Endothelial cell (in vitro differentiated cells): ENCODE measurements around the gene NDUFS4. TPM values are rescaled to one million over a fixed set of nuclear protein-coding genes. Genes with fewer than 3 reads are reported as not detected.

ENCODE experiments used
- DNase-seq: peaks from one replicate; pipeline ENCODE4 v3.0.0; 2021; ENCODE audit warnings: low spot score
- H3K27ac Mint-ChIP-seq: one replicate; pipeline ENCODE4 v1.8.0; 2021; ENCODE audit warnings: mixed read lengths, inconsistent platforms; ENCODE audit not compliant: unreplicated experiment
- H3K27me3 Mint-ChIP-seq: one replicate; pipeline ENCODE4 v1.8.0; 2021; ENCODE audit warnings: mild to moderate bottlenecking, moderate library complexity, mixed read lengths, inconsistent platforms; ENCODE audit not compliant: unreplicated experiment
- H3K36me3 Mint-ChIP-seq: one replicate; pipeline ENCODE4 v1.8.0; 2021; ENCODE audit warnings: mild to moderate bottlenecking, low read depth, mixed read lengths, inconsistent platforms; ENCODE audit not compliant: unreplicated experiment
- H3K4me1 Mint-ChIP-seq: one replicate; pipeline ENCODE4 v1.8.0; 2021; ENCODE audit warnings: mild to moderate bottlenecking, mixed read lengths, inconsistent platforms; ENCODE audit not compliant: unreplicated experiment
- H3K4me3 Mint-ChIP-seq: one replicate; pipeline ENCODE4 v1.8.0; 2021; ENCODE audit warnings: mild to moderate bottlenecking, mixed read lengths, inconsistent platforms; ENCODE audit not compliant: unreplicated experiment
- H3K9me3 Mint-ChIP-seq: one replicate; pipeline ENCODE4 v1.8.0; 2021; ENCODE audit warnings: mixed read lengths, inconsistent platforms; ENCODE audit not compliant: unreplicated experiment
- total RNA-seq: library from RNA; stranded (reverse); fragmentation: NEBNext Ultra II Directional; extraction: Animal tissue kit (Norgen Biotek cat#: 25700); gene quantifications from one replicate; pipeline ENCODE4 v1.2.1, GENCODE V29; 2021; ENCODE audit not compliant: unreplicated experiment
- TF ChIP-seq, protein P1 (sequence below): fragments of 200-600 bp; sonication (generic); IDR thresholded peaks from one replicate; pipeline ENCODE4 v1.5.0; 2021; ENCODE audit warnings: antibody characterized with exemption; ENCODE audit not compliant: unreplicated experiment

NDUFS4 gene
- total RNA-seq, 1 donor from 2014 or later, result 88.8 TPM

DNA sequence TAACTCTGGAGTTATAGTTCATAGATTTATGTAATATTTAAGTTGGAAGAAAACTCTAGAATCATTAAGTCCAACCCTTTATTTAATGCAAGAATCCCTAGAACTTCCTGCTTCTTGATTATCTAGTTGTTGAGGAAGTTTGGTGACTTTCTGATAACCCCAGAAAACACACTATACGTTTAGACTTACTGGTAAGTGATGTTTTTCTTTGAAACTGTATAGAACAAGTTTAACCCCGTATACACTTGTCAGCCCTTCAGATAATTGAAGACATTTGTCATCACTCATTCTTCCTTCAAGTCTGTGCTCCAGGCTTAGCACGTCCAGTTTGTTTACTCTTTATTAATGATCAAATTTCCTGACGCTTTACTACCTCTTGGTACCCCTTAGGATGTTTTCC, 9.0 kb downstream of the NDUFS4 start:
- Mint-ChIP-seq H3K4me3 (no peak overlapping the region), H3K27ac (peak overlapping the region; percentile 32), H3K4me1 (peaks cover 9% of the 10 kb centered on the region), H3K27me3 (no peaks in the 10 kb centered on the region), H3K36me3 (no peaks in the 10 kb centered on the region), H3K9me3 (no peaks in the 10 kb centered on the region)
- no peak for DNase-seq
- TF ChIP-seq, protein P1, sequence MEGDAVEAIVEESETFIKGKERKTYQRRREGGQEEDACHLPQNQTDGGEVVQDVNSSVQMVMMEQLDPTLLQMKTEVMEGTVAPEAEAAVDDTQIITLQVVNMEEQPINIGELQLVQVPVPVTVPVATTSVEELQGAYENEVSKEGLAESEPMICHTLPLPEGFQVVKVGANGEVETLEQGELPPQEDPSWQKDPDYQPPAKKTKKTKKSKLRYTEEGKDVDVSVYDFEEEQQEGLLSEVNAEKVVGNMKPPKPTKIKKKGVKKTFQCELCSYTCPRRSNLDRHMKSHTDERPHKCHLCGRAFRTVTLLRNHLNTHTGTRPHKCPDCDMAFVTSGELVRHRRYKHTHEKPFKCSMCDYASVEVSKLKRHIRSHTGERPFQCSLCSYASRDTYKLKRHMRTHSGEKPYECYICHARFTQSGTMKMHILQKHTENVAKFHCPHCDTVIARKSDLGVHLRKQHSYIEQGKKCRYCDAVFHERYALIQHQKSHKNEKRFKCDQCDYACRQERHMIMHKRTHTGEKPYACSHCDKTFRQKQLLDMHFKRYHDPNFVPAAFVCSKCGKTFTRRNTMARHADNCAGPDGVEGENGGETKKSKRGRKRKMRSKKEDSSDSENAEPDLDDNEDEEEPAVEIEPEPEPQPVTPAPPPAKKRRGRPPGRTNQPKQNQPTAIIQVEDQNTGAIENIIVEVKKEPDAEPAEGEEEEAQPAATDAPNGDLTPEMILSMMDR, result no peak

DNA sequence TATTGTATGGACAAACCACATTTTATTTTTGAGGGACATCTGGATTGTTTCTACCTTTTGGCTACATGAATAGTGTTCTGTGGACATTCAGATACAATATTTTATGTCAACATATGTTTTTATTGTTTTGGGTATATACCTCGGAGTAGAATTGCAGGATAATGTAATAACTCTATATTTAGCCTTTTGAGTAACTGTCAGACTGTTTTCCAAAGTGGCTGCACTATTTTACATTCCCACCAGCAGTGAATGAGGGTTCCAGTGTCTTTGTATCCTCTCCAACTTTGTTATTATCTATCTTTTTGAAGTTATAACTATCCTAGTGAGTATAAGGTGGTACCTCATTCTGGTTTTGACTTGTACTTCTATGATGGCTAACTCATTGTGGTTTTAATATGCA, 11.0 kb downstream of the NDUFS4 start:
- TF ChIP-seq, protein P1, result no peak
- Mint-ChIP-seq H3K36me3 (no peaks in the 10 kb centered on the region), H3K9me3 (no peaks in the 10 kb centered on the region), H3K27me3 (no peaks in the 10 kb centered on the region), H3K4me1 (peaks cover 9% of the 10 kb centered on the region), H3K27ac (no peak overlapping the region), H3K4me3 (no peak overlapping the region)
- DNase-seq, result no peak

DNA sequence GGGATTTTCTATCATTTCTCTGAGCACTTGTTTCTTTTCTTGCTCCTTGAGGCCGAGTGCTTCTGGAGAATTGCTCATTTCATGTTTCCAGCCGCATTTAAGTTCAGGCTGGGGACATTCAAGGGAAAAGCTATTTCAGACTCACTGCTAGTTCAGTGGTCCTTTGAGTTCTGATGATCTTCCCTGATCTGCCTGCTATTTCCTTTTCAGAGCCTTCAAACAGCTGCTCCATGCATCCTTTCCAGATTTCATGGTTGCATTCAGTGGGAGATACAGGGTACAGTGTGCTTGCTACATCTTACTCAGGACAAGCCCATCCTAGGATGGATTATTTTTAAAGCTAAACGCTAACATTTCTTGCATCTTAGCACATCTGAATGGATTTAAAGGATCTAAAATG, 14.7 kb downstream of the NDUFS4 start:
- TF ChIP-seq, protein P1, result no peak
- no peaks in the 10 kb centered on the region for H3K27me3 Mint-ChIP-seq
- H3K36me3 Mint-ChIP-seq, result no peaks in the 10 kb centered on the region
- H3K4me3 Mint-ChIP-seq, result no peak overlapping the region
- DNase-seq, result no peak
- no peaks in the 10 kb centered on the region for H3K4me1 Mint-ChIP-seq
- no peak overlapping the region for H3K27ac Mint-ChIP-seq
- no peaks in the 10 kb centered on the region for H3K9me3 Mint-ChIP-seq

DNA sequence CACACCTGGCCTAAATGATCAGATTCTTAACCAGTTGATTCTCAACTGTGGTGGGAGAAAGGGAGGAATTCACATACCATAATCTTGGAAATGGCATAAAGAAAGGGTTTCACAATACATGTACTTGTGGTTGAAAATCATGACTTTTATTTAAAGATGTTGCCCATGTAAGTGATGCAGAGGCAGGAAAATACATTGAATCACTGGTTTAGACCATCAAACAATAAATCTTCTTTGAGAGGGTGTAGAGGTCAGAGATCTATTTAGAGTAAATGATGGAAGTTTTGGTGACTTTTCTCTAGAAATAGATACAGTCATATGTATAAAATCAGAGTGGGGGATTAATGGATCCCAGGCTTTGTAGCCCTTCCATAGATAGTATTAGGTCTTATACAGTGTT, 15.4 kb downstream of the NDUFS4 start:
- Mint-ChIP-seq H3K4me1 (no peaks in the 10 kb centered on the region), H3K27me3 (no peaks in the 10 kb centered on the region), H3K27ac (no peak overlapping the region), H3K36me3 (no peaks in the 10 kb centered on the region), H3K4me3 (no peak overlapping the region), H3K9me3 (no peaks in the 10 kb centered on the region)
- no peak for DNase-seq
- TF ChIP-seq, protein P1, result no peak

DNA sequence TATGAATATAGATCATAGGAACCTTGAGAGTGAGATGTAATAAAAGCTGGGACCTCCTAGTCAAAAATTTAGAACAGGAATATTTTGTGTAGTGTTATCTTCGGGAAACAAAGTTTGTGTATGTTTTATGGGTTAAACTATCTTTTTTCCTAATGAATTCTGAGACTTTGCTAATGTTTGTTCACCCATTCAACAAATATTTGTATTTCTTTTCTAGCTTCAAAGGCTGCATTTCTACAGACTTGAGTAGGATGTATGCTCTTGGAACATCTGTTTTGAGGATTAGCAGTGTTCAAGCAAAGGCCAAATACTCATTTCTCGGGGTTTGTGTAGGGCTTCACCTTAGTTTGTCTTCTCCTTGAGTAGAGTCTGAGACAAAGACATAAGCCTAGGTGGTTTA, 16.2 kb downstream of the NDUFS4 start:
- Mint-ChIP-seq H3K4me1 (no peaks in the 10 kb centered on the region), H3K27me3 (no peaks in the 10 kb centered on the region), H3K4me3 (no peak overlapping the region), H3K36me3 (peaks cover 3% of the 10 kb centered on the region), H3K9me3 (no peaks in the 10 kb centered on the region), H3K27ac (no peak overlapping the region)
- no peak for DNase-seq
- TF ChIP-seq, protein P1, result no peak
